ENCODE measurements around the gene CWC25.

- TF ChIP-seq SMAD1 (CRISPR knock-in tag; IDR thresholded peaks at IDR 0.05; ENCODE audit: borderline replicate concordance, low read depth): no peak
- no peak for TF ChIP-seq CTCF (CRISPR knock-in tag; IDR thresholded peaks at IDR 0.05)
- TF ChIP-seq MZF1 (CRISPR knock-in tag; IDR thresholded peaks at IDR 0.05; ENCODE audit: borderline replicate concordance): no peak
- TF ChIP-seq NBN (conservative IDR thresholded peaks at IDR 0.05): no peak
Measured at GRCh38 chr17:38844261-38844757, 19.2 kb upstream of the CWC25 start.

All from HepG2 (cell line).